ENCODE measurements around the gene FMN2.

DNA sequence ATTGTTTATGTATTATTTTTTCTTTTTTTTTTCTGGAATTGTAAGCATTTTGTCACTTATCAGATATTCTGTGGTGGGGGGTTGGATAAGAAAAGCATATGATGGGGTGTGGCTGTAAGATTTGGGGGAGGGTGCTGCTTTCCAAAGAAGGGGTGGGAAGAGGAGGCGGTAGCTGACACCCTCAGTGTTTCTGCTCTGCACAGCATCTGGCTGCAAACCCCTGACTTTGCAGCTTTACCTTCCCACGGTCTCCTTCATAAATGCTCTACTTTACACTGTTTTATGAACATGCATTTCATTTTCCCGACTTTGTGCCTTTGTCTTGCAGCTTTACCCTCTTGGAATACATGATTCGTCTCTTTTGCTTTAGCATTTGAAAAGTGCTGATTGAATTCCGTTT lies 7.6 kb downstream of the FMN2 start:
- TF ChIP-seq, protein P1, sequence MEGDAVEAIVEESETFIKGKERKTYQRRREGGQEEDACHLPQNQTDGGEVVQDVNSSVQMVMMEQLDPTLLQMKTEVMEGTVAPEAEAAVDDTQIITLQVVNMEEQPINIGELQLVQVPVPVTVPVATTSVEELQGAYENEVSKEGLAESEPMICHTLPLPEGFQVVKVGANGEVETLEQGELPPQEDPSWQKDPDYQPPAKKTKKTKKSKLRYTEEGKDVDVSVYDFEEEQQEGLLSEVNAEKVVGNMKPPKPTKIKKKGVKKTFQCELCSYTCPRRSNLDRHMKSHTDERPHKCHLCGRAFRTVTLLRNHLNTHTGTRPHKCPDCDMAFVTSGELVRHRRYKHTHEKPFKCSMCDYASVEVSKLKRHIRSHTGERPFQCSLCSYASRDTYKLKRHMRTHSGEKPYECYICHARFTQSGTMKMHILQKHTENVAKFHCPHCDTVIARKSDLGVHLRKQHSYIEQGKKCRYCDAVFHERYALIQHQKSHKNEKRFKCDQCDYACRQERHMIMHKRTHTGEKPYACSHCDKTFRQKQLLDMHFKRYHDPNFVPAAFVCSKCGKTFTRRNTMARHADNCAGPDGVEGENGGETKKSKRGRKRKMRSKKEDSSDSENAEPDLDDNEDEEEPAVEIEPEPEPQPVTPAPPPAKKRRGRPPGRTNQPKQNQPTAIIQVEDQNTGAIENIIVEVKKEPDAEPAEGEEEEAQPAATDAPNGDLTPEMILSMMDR (conservative IDR thresholded peaks at IDR 0.05 in 1 of 2, IDR thresholded peaks at IDR 0.05 in 1 of 2; ENCODE audit: low read depth in 1 of 2, low read length in 2 of 2), result no peak
- TF ChIP-seq EZH2 (IDR thresholded peaks at IDR 0.05; ENCODE audit: low read length, missing control alignments), result no peak
